ENCODE data around the gene RAB3D. TPM values are rescaled to one million over a fixed set of nuclear protein-coding genes. Genes with fewer than 3 reads are reported as not detected.
"Not testable (repeated sequence)": the region's sequence is repeated elsewhere in the genome, so short reads cannot be mapped to it uniquely, and the experiment has no call there.

The RAB3D gene
- total RNA-seq, 1 experiment from 2014 or later, result 37.9 TPM

GRCh38 chr19:11335449-11336146, 3.9 kb downstream of the RAB3D start:
- intact Hi-C loops (cut with micrococcal nuclease), result no loop called here
- no peaks in the 10 kb centered on the region for H3K9me2 ChIP-seq (replicated peaks; ENCODE audit: low read length)
- CTCF ChIA-PET, result no interaction called here
- no peak overlapping the region for H2AFZ ChIP-seq (ENCODE audit: low read length)
- ATAC-seq (no peak), DNase-seq (no peak)
- no peak overlapping the region for H3K4me3 ChIP-seq (ENCODE audit: low read length)
- H3K27ac ChIP-seq (ENCODE audit: low read length), result no peak overlapping the region
- H3K9me3 ChIP-seq (ENCODE audit: low read length), result no peaks in the 10 kb centered on the region
- POLR2A ChIA-PET (ENCODE audit: unreplicated experiment), result no interaction called here
- peaks cover 30% of the 10 kb centered on the region for H3K36me3 ChIP-seq (ENCODE audit: low read depth, low read length)
- H3K4me2 ChIP-seq (ENCODE audit: low read length), result no peak overlapping the region
- BruUV-seq (replicated peaks), result no TSS peak
- peaks cover 16% of the 10 kb centered on the region for H3K4me1 ChIP-seq (ENCODE audit: insufficient read depth, low read length)
- H3K27me3 ChIP-seq (ENCODE audit: low read length), result no peaks in the 10 kb centered on the region
- no peak overlapping the region for H3K9ac ChIP-seq (ENCODE audit: low read length)
- peaks cover 4% of the 10 kb centered on the region for H3F3A ChIP-seq (ENCODE audit: low read length, unreplicated experiment)
- TF ChIP-seq EZH2phosphoT487 (IDR thresholded peaks at IDR 0.05; ENCODE audit: borderline replicate concordance, low read length) (no peak), EZH2 (IDR thresholded peaks at IDR 0.05; ENCODE audit: low read length, unreplicated experiment) (no peak), CTCF (conservative IDR thresholded peaks at IDR 0.05; ENCODE audit: low read depth, low read length) (no peak)
- peaks cover 16% of the 10 kb centered on the region for H3K79me2 ChIP-seq (ENCODE audit: low read length)
- H4K20me1 ChIP-seq (ENCODE audit: low read length), result no peaks in the 10 kb centered on the region

- DNase-seq (peak; percentile 75), ATAC-seq (peak; percentile 67)
- H3K4me1 ChIP-seq (ENCODE audit: insufficient read depth, low read length), result peaks cover 10% of the 10 kb centered on the region
- H3K79me2 ChIP-seq (ENCODE audit: low read length), result peaks cover 10% of the 10 kb centered on the region
- H3F3A ChIP-seq (ENCODE audit: low read length, unreplicated experiment); CTCF ChIA-PET; POLR2A ChIA-PET (ENCODE audit: unreplicated experiment); BruUV-seq (replicated peaks); intact Hi-C loops (cut with micrococcal nuclease); H3K27ac ChIP-seq (ENCODE audit: low read length); H3K9me3 ChIP-seq (ENCODE audit: low read length); H3K9me2 ChIP-seq (replicated peaks; ENCODE audit: low read length); H3K4me2 ChIP-seq (ENCODE audit: low read length); H4K20me1 ChIP-seq (ENCODE audit: low read length); H3K9ac ChIP-seq (ENCODE audit: low read length); H3K4me3 ChIP-seq (ENCODE audit: low read length); H2AFZ ChIP-seq (ENCODE audit: low read length); H3K27me3 ChIP-seq (ENCODE audit: low read length): not testable (repeated sequence)
- peaks cover 34% of the 10 kb centered on the region for H3K36me3 ChIP-seq (ENCODE audit: low read depth, low read length)
These were observed 5.6 kb downstream of the RAB3D start for GRCh38 chr19:11333838-11334237.

- Histone ChIP-seq H3F3A (ENCODE audit: low read length, unreplicated experiment) (peaks cover 4% of the 10 kb centered on the region), H3K27me3 (ENCODE audit: low read length) (no peaks in the 10 kb centered on the region), H3K9me3 (ENCODE audit: low read length) (no peaks in the 10 kb centered on the region), H3K4me2 (ENCODE audit: low read length) (no peak overlapping the region), H3K79me2 (ENCODE audit: low read length) (peaks cover under 1% of the 10 kb centered on the region), H3K9ac (ENCODE audit: low read length) (no peak overlapping the region), H3K27ac (ENCODE audit: low read length) (no peak overlapping the region), H2AFZ (ENCODE audit: low read length) (no peak overlapping the region), H3K4me3 (ENCODE audit: low read length) (no peak overlapping the region), H3K9me2 (replicated peaks; ENCODE audit: low read length) (no peaks in the 10 kb centered on the region), H3K36me3 (ENCODE audit: low read depth, low read length) (peaks cover 34% of the 10 kb centered on the region), H3K4me1 (ENCODE audit: insufficient read depth, low read length) (0 out of 2 replicates have a peak, but pooled peaks cover under 1% of the 10 kb centered on the region), H4K20me1 (ENCODE audit: low read length) (no peaks in the 10 kb centered on the region)
- intact Hi-C loops (cut with micrococcal nuclease), result no loop called here
- TF ChIP-seq EZH2 (IDR thresholded peaks at IDR 0.05; ENCODE audit: low read length, unreplicated experiment), result no peak
- TF ChIP-seq CTCF (conservative IDR thresholded peaks at IDR 0.05; ENCODE audit: low read depth, low read length), result no peak
- no peak for TF ChIP-seq EZH2phosphoT487 (IDR thresholded peaks at IDR 0.05; ENCODE audit: borderline replicate concordance, low read length)
- ChIA-PET CTCF (no interaction called here), POLR2A (ENCODE audit: unreplicated experiment) (interaction anchor here (0.6 kb wide), 1 partner anchor 36 kb away, joined by 5 read pairs; no protein-coding TSS in a partner anchor)
- ATAC-seq (no peak), DNase-seq (no peak)
- no TSS peak for BruUV-seq (replicated peaks)
These were observed 6.6 kb downstream of the RAB3D start for GRCh38 chr19:11332822-11333221.

All from PC-3 (cell line).